Smooth muscle cell (in vitro differentiated cells): Measurements from ENCODE around the gene FERMT2. TPM values are rescaled to one million over a fixed set of nuclear protein-coding genes. Genes with fewer than 3 reads are reported as not detected.

ENCODE experiments used
- DNase-seq: peaks from one replicate; lab custom pipeline; 2025; ENCODE audit not compliant: unreplicated experiment; lab: John Stamatoyannopoulos, UW
- H2AFZ ChIP-seq: fragments of 200-600 bp; sonication (generic); 2 replicates; pipeline ENCODE4 v1.6.0; 2016; ENCODE audit warnings: antibody characterized with exemption, low read depth, mild to moderate bottlenecking
- H3F3A ChIP-seq: fragments of 200-600 bp; sonication (generic); 2 replicates; pipeline ENCODE4 v1.6.0; 2017; ENCODE audit warnings: antibody characterized with exemption, low read depth
- H3K27ac ChIP-seq: fragments of 200-600 bp; sonication (generic); 2 replicates; pipeline ENCODE4 v1.5.1; 2016; ENCODE audit warnings: low read depth, mild to moderate bottlenecking
- H3K27me3 ChIP-seq: fragments of 200-600 bp; sonication (generic); 2 replicates; pipeline ENCODE4 v1.6.1; 2016; ENCODE audit warnings: low read depth, mild to moderate bottlenecking
- H3K36me3 ChIP-seq: fragments of 200-600 bp; sonication (generic); 2 replicates; pipeline ENCODE4 v1.5.1; 2016; ENCODE audit warnings: low read depth
- H3K4me1 ChIP-seq: fragments of 200-600 bp; sonication (generic); 2 replicates; pipeline ENCODE4 v1.5.1; 2016; ENCODE audit warnings: low read depth
- H3K4me2 ChIP-seq: fragments of 200-600 bp; sonication (generic); 2 replicates; pipeline ENCODE4 v1.6.0; 2016; ENCODE audit warnings: mild to moderate bottlenecking
- H3K4me3 ChIP-seq: fragments of 200-600 bp; sonication (generic); 2 replicates; pipeline ENCODE4 v1.5.1; 2016; ENCODE audit warnings: mild to moderate bottlenecking
- H3K79me2 ChIP-seq: fragments of 200-600 bp; sonication (generic); 2 replicates; pipeline ENCODE4 v1.6.0; 2016; ENCODE audit warnings: low read depth, mild to moderate bottlenecking
- H3K9ac ChIP-seq: fragments of 200-600 bp; sonication (generic); 2 replicates; pipeline ENCODE4 v1.6.0; 2016; ENCODE audit warnings: low read depth
- H3K9me3 ChIP-seq: fragments of 200-600 bp; sonication (generic); replicated peaks from 2 replicates; pipeline ENCODE4 v1.5.1; 2016; ENCODE audit warnings: low read depth
- H4K20me1 ChIP-seq: fragments of 200-600 bp; sonication (generic); 2 replicates; pipeline ENCODE4 v1.6.0; 2016; ENCODE audit warnings: low read depth
- WGBS: methylation state at CpG from one replicate; pipeline ENCODE4 v1.1.7; 2016; ENCODE audit warnings: low lambda C conversion rate; 5-methylcytosine and 5-hydroxymethylcytosine counted together
- polyA plus RNA-seq: library from polyadenylated mRNA; unstranded; fragments of >200 nt; fragmentation: Nextera tagmentation; extraction: Ambion mirVana; gene quantifications from 2 replicates; pipeline ENCODE4 v1.2.1, GENCODE V29; 2016
- total RNA-seq: library from RNA; depleted of rRNA; stranded (reverse); fragments of >200 nt; gene quantifications from 2 replicates; pipeline ENCODE4 v1.2.3, GENCODE V29; 2014
- TF ChIP-seq, protein P1 (sequence below): fragments of 200-600 bp; sonication (generic); IDR thresholded peaks from 2 replicates; pipeline ENCODE4 v1.5.1; 2017; ENCODE audit warnings: borderline replicate concordance, mild to moderate bottlenecking, antibody characterized with exemption; ENCODE audit not compliant: insufficient read depth, poor library complexity, severe bottlenecking

Gene FERMT2
- total and polyA plus RNA-seq, 2 experiments from 2014 or later: 112 to 271 TPM

DNA sequence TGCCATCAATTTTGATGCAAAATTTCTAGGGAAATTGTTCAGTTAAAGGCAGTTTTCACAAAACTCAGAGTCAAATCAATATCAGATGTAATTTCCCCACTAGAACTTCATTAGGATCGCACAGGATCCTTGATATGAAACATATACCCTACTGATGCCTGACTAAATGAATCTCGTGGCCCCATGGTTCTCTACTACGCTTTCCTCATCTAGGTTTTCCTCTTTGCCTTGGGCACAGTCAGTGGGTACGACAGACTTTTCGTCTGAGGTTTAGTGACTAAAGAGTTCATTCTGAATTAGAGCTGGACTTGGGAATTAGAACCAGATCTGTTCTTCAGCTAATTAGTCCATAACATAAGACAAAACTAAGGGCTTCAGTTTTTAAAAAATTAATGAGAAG lies 117.0 kb downstream of the FERMT2 start:
- Histone ChIP-seq H3F3A (peaks cover 3% of the 10 kb centered on the region), H3K36me3 (no peaks in the 10 kb centered on the region), H3K27ac (peak overlapping the region; percentile 86)

DNA sequence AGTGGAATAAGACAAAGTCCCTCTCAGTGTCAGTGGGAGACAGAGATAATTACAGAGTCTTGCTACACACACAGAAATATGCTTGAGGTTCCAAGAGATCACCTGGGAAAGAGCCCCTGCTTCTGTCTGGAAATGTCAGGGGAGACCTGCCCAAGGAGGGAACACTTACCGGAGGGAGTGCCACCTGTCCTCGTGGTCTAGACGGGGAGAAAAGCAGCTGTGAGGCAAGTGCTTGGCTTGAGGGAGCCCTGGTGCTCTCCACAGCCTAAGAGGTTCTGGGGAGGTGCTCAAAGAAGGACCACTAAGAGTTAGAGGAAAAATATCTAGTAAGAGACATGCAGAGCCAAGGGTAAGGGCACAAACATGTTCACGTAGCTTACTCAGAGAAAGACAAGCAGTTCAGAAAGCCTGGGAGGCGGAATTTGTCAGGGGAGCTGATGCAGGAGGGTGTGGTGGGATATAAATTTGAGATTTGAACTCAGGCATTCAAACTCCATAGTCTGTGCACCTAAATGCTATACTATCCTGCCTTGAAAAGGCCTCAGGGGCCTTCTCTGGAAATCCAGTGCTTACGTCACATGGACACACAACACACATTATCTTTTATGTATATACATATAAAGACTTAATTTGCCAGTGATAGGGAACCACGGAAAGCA lies 121.2 kb downstream of the FERMT2 start:
- H3K27ac ChIP-seq: no peak overlapping the region
- TF ChIP-seq, protein P1, sequence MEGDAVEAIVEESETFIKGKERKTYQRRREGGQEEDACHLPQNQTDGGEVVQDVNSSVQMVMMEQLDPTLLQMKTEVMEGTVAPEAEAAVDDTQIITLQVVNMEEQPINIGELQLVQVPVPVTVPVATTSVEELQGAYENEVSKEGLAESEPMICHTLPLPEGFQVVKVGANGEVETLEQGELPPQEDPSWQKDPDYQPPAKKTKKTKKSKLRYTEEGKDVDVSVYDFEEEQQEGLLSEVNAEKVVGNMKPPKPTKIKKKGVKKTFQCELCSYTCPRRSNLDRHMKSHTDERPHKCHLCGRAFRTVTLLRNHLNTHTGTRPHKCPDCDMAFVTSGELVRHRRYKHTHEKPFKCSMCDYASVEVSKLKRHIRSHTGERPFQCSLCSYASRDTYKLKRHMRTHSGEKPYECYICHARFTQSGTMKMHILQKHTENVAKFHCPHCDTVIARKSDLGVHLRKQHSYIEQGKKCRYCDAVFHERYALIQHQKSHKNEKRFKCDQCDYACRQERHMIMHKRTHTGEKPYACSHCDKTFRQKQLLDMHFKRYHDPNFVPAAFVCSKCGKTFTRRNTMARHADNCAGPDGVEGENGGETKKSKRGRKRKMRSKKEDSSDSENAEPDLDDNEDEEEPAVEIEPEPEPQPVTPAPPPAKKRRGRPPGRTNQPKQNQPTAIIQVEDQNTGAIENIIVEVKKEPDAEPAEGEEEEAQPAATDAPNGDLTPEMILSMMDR: no peak
- H4K20me1 ChIP-seq: no peaks in the 10 kb centered on the region
- no peaks in the 10 kb centered on the region for H3K36me3 ChIP-seq
- peak overlapping the region; percentile 50 for H2AFZ ChIP-seq
- DNase-seq: no peak
- no peaks in the 10 kb centered on the region for H3K27me3 ChIP-seq
- H3K4me1 ChIP-seq: peaks cover 30% of the 10 kb centered on the region
- H3K9me3 ChIP-seq: no peaks in the 10 kb centered on the region
- no peak overlapping the region for H3K9ac ChIP-seq
- H3K79me2 ChIP-seq: no peaks in the 10 kb centered on the region
- WGBS: 88% methylated on average over 7 of the region's 7 CpGs
- no peak overlapping the region for H3K4me3 ChIP-seq
- no peak overlapping the region for H3K4me2 ChIP-seq
- peaks cover 3% of the 10 kb centered on the region for H3F3A ChIP-seq

More for the DNA sequence above, 117.0 kb downstream of the FERMT2 start:
- no peaks in the 10 kb centered on the region for H3K79me2 ChIP-seq
- no peak overlapping the region for H3K9ac ChIP-seq
- H3K4me3 ChIP-seq: no peak overlapping the region
- no peak overlapping the region for H2AFZ ChIP-seq
- no peaks in the 10 kb centered on the region for H3K9me3 ChIP-seq
- no peaks in the 10 kb centered on the region for H4K20me1 ChIP-seq
- peaks cover 32% of the 10 kb centered on the region for H3K4me1 ChIP-seq
- H3K4me2 ChIP-seq: no peak overlapping the region
- no peak for DNase-seq
- 78% methylated on average over 5 of the region's 5 CpGs for WGBS
- TF ChIP-seq, protein P1: no peak
- no peaks in the 10 kb centered on the region for H3K27me3 ChIP-seq

DNA sequence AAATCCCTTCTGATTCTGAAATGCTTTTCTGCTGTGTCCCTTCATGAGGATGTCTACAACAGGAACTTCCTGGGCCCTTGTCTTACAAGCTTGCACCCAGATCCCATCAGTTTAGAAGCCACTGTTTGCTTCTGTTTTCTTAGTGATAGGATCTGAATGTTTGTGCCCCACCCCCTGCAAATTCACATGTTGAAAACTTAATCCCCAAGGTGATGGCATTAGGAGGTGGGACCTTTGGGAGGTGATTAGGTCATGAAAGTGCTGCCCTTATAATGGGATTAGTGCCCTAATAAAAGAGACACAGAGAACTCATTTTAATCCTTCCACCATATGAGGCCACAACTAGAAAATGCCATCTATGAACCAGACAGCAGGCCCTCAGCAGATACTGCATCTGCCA lies 123.4 kb downstream of the FERMT2 start:
- Histone ChIP-seq H3K4me3 (no peak overlapping the region), H3K4me1 (peaks cover 25% of the 10 kb centered on the region), H3K9me3 (no peaks in the 10 kb centered on the region), H3K79me2 (no peaks in the 10 kb centered on the region), H3K4me2 (no peak overlapping the region), H3K27me3 (no peaks in the 10 kb centered on the region), H4K20me1 (no peaks in the 10 kb centered on the region), H2AFZ (no peak overlapping the region), H3K36me3 (no peaks in the 10 kb centered on the region), H3K27ac (no peak overlapping the region), H3F3A (peaks cover 3% of the 10 kb centered on the region), H3K9ac (no peak overlapping the region)
- DNase-seq: no peak
- TF ChIP-seq, protein P1: no peak

DNA sequence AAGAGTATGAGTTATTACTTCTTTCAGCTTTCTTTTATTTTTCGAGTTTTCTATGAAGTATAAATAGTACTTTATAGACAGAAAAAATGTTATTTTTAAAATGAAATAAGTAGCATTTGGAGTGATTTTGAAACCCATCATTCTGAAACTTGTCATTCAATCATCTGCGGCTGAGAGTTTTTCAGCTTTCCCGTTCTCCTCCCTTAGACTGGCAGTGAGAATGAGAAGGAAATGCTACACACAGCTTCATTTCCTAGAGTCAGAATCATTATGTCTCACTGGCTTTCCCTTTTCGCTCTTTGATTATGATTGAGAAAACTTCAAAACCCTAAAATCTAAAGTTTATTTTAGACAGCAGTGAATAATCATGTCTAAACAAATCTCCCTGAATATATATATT lies 125.8 kb downstream of the FERMT2 start:
- no peak overlapping the region for H3K4me2 ChIP-seq
- TF ChIP-seq, protein P1: no peak

More for the DNA sequence above, 125.8 kb downstream of the FERMT2 start:
- no peak overlapping the region for H2AFZ ChIP-seq
- H3K4me1 ChIP-seq: peaks cover 9% of the 10 kb centered on the region
- no peaks in the 10 kb centered on the region for H3K27me3 ChIP-seq
- no peaks in the 10 kb centered on the region for H4K20me1 ChIP-seq
- no peaks in the 10 kb centered on the region for H3K79me2 ChIP-seq
- 84% methylated on average over 4 of the region's 4 CpGs for WGBS
- no peaks in the 10 kb centered on the region for H3F3A ChIP-seq
- no peak overlapping the region for H3K9ac ChIP-seq
- no peak for DNase-seq
- H3K9me3 ChIP-seq: no peaks in the 10 kb centered on the region
- H3K27ac ChIP-seq: no peak overlapping the region
- H3K4me3 ChIP-seq: no peak overlapping the region
- H3K36me3 ChIP-seq: no peaks in the 10 kb centered on the region
